HG02938 (cell line): ENCODE data around the gene KAT2A.

Experiments used
- ATAC-seq: cut with Tn5 transposase; IDR thresholded peaks from one replicate; pipeline ENCODE4 v1.9.1; 2021; ENCODE audit warnings: mild to moderate bottlenecking, moderate library complexity; ENCODE audit not compliant: unreplicated experiment

Gene KAT2A

GRCh38 chr17:42135664-42136653 lies 14.8 kb upstream of the KAT2A start:
- no peak for ATAC-seq

- ATAC-seq = no peak
These were observed 14.0 kb upstream of the KAT2A start for GRCh38 chr17:42135151-42135550.

GRCh38 chr17:42133461-42134041 lies 12.4 kb upstream of the KAT2A start:
- ATAC-seq = peak; percentile 59

GRCh38 chr17:42132941-42133340 lies 11.8 kb upstream of the KAT2A start:
- ATAC-seq = no peak

- ATAC-seq = no peak
These were observed 10.8 kb upstream of the KAT2A start for GRCh38 chr17:42131981-42132432.

GRCh38 chr17:42131232-42131631 lies 10.1 kb upstream of the KAT2A start:
- ATAC-seq = no peak

GRCh38 chr17:42130310-42130936 lies 9.3 kb upstream of the KAT2A start:
- ATAC-seq = no peak

- ATAC-seq = no peak
These were observed 8.1 kb upstream of the KAT2A start for GRCh38 chr17:42129109-42129837.

GRCh38 chr17:42127414-42127813 lies 6.2 kb upstream of the KAT2A start:
- ATAC-seq = no peak

- ATAC-seq = no peak
These were observed 5.7 kb upstream of the KAT2A start for GRCh38 chr17:42126836-42127235.

GRCh38 chr17:42125565-42125964 lies 4.4 kb upstream of the KAT2A start:
- no peak for ATAC-seq

GRCh38 chr17:42124256-42124655 lies 3.1 kb upstream of the KAT2A start:
- ATAC-seq = no peak

- no peak for ATAC-seq
These were observed 1.5 kb upstream of the KAT2A start, which contains the start of gene HSPB9 for GRCh38 chr17:42122371-42123303. Gene HSPB9, plus strand, starts transcription at chr17:42122804. Its CDS starts 47 bp downstream, at chr17:42122851.

GRCh38 chr17:42120161-42120769 lies 902 bp downstream of the KAT2A start:
- no peak for ATAC-seq

GRCh38 chr17:42119301-42119700 lies 1.9 kb downstream of the KAT2A start:
- ATAC-seq = no peak

GRCh38 chr17:42118545-42118944 lies 2.6 kb downstream of the KAT2A start:
- no peak for ATAC-seq

GRCh38 chr17:42118126-42118510 lies 3.0 kb downstream of the KAT2A start:
- ATAC-seq = no peak

GRCh38 chr17:42117397-42118125 lies 3.6 kb downstream of the KAT2A start:
- no peak for ATAC-seq
